Activated B cell treated with CpG ODN at 0.5 μM for 24 hours (primary cell): Measurements from ENCODE around the gene PRKAR2B. TPM values are rescaled to one million over a fixed set of nuclear protein-coding genes. Genes with fewer than 3 reads are reported as not detected.

ENCODE experiments used
- ATAC-seq: fragments of 200-7000 bp; cut with Tn5 transposase; one replicate; pipeline ENCODE4 v1.10.0; 2021; ENCODE audit warnings: low read depth, mild to moderate bottlenecking, moderate library complexity
- CTCF ChIA-PET: fragments of 350-600 bp; sonication (Branson Sonifier 250); formaldehyde crosslinking; loops from one replicate; lab custom pipeline; 2021; ENCODE audit warnings: antibody characterized with exemption; lab: Charles Lee
- POLR2A ChIA-PET: fragments of 350-600 bp; sonication (Branson Sonifier 250); formaldehyde crosslinking; loops from one replicate; lab custom pipeline; 2021; ENCODE audit warnings: antibody characterized with exemption; lab: Charles Lee
- DNase-seq: peaks from one replicate; pipeline ENCODE4 v3.0.0; 2022
- H3K27ac Mint-ChIP-seq: one replicate; pipeline ENCODE4 v1.8.0; 2020; ENCODE audit warnings: mixed read lengths
- H3K27me3 Mint-ChIP-seq: one replicate; pipeline ENCODE4 v1.8.0; 2021; ENCODE audit warnings: mixed read lengths
- H3K36me3 Mint-ChIP-seq: one replicate; pipeline ENCODE4 v1.8.0; 2021; ENCODE audit warnings: low read depth, mixed read lengths
- H3K4me1 Mint-ChIP-seq: one replicate; pipeline ENCODE4 v1.8.0; 2021; ENCODE audit warnings: mixed read lengths
- H3K4me3 Mint-ChIP-seq: one replicate; pipeline ENCODE4 v1.8.0; 2020; ENCODE audit warnings: mild to moderate bottlenecking, mixed read lengths
- H3K9me3 Mint-ChIP-seq: one replicate; pipeline ENCODE4 v1.8.0; 2020; ENCODE audit warnings: mixed read lengths
- CTCF ChIP-seq: fragments of 200-600 bp; IDR thresholded peaks from one replicate; pipeline ENCODE4 v1.8.0; 2022; ENCODE audit warnings: antibody characterized with exemption, mild to moderate bottlenecking
- intact Hi-C: fragments of 100-400 bp; cut with micrococcal nuclease; formaldehyde crosslinking; loops from one replicate; pipeline ENCODE4 v1.15.1; 2024
- total RNA-seq: library from RNA; stranded (reverse); gene quantifications from 2 replicates; pipeline ENCODE4 v1.2.3, GENCODE V29; 2022

The PRKAR2B gene
- total RNA-seq, 1 donor from 2014 or later, result 0.71 TPM

GRCh38 chr7:107164092-107164491 lies 119.6 kb downstream of the PRKAR2B start:
- Mint-ChIP-seq H3K27me3 (peaks cover 6% of the 10 kb centered on the region), H3K4me3 (no peak overlapping the region), H3K36me3 (peaks cover 13% of the 10 kb centered on the region), H3K9me3 (no peaks in the 10 kb centered on the region), H3K4me1 (peaks cover 13% of the 10 kb centered on the region), H3K27ac (no peak overlapping the region)
- no peak for ATAC-seq
- TF ChIP-seq CTCF, result no peak
- no peak for DNase-seq
- CTCF ChIA-PET, result no interaction called here
- intact Hi-C loops, result loop anchor here (10.0 kb wide), 1 partner anchor 1079 kb away; no protein-coding TSS in a partner anchor
- POLR2A ChIA-PET, result interaction anchor here (0.8 kb wide), 1 partner anchor 17 kb away, joined by 3 read pairs; no protein-coding TSS in a partner anchor

GRCh38 chr7:107165341-107165740 lies 120.8 kb downstream of the PRKAR2B start:
- DNase-seq (no peak), ATAC-seq (no peak)
- intact Hi-C loops, result loop anchor here (5.0 to 10.0 kb wide), 6 partner anchors 373 to 1633 kb away; partner anchors contain the start of genes COG5, DUS4L and RINT1
- Mint-ChIP-seq H3K27me3 (peaks cover 6% of the 10 kb centered on the region), H3K4me1 (peaks cover 19% of the 10 kb centered on the region), H3K9me3 (no peaks in the 10 kb centered on the region), H3K36me3 (peaks cover 21% of the 10 kb centered on the region), H3K4me3 (no peak overlapping the region), H3K27ac (no peak overlapping the region)
- ChIA-PET POLR2A (interaction anchor here (0.5 kb wide), 1 partner anchor 41 kb away, joined by 4 read pairs; no protein-coding TSS in a partner anchor), CTCF (interaction anchor here (0.6 to 5.8 kb wide), 3 partner anchors 13 to 35 kb away, joined by 3 to 34 read pairs (median 4); no protein-coding TSS in a partner anchor)
- no peak for TF ChIP-seq CTCF

DNA sequence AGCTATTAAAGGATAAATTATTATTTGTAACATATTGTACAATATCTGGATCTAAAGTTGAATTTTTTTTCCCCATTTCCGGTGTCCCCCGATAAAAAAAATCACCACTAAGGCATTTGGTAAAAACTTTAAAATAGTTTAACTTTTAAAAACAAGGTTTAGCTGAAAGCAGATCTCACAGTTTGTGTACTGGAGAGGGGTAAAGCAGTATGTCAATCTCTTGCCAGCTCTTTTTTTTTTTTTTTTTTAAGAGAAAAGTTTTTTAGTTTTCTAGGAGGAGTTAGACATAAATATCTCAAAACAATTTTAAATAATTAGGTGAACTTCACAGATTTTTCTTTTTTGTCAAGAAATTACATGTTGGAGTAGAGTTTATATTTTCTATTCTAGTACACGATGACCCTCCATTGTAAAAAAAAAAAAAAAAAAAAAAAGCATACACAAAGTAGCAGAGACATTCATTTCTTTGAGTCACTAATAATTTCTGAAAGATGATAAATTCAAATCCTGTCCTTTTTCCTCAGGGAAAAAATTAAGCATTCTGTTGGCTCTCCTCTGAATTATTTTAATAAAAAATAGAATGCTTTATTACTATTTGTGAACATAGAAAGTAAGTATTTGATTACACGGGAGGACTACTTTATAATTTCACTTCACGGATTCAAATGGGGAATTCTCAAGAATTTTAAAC lies 122.4 kb downstream of the PRKAR2B start:
- intact Hi-C loops, result loop anchor here (5.0 to 10.0 kb wide), 6 partner anchors 375 to 1635 kb away; partner anchors contain the start of genes COG5, DUS4L and RINT1
- DNase-seq (no peak), ATAC-seq (no peak)
- no peak for TF ChIP-seq CTCF
- peak overlapping the region; percentile 99 for H3K4me3 Mint-ChIP-seq
- CTCF ChIA-PET, result interaction anchor here (1.8 to 5.8 kb wide), 2 partner anchors 16 to 19 kb away, joined by 8 to 34 read pairs; no protein-coding TSS in a partner anchor
- H3K27ac Mint-ChIP-seq, result peak overlapping the region; percentile 99
- no peaks in the 10 kb centered on the region for H3K9me3 Mint-ChIP-seq
- H3K27me3 Mint-ChIP-seq, result peaks cover 6% of the 10 kb centered on the region
- POLR2A ChIA-PET, result interaction anchor here (0.8 to 4.3 kb wide), 6 partner anchors 14 to 577 kb away, joined by 3 to 52 read pairs (median 30); partner anchors contain the start of genes CBLL1 and PIK3CG
- H3K36me3 Mint-ChIP-seq, result peaks cover 21% of the 10 kb centered on the region
- peaks cover 29% of the 10 kb centered on the region for H3K4me1 Mint-ChIP-seq

DNA sequence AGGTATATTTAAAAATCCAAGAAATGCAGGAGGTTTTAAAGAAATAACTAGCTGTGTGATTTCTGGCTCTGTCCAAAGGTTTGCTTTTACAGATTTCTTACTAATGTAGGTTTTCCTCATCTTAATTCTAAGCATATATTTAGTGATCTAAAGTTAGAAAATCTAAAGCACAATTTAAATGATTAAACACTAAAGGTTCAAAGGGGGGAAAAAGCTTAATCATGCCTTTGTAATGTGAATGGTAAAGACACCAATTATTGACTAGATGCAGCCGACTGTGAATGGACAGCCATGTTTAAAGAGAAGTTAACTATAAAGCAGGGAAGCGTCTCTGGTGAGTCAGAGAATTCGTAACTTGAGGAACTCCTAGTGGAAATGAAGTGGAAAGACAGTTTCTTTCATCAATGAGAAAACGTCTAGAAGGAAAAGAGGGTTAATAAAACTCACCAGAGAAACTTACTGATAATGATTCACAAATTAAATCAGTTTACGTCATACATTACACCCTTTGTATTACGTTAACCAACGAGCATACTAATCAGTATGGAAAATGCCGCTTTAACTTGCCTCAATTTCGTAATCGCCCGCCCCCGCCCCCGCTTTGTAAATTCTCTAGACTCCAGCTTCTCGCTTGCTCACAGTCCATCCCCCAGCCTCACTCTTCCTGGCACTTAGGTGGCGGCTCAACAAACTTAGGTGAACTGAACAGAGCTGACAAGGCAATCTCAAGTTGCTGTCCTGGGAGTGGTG lies 123.2 kb downstream of the PRKAR2B start:
- POLR2A ChIA-PET, result interaction anchor here (0.6 to 4.3 kb wide), 30 partner anchors 10 to 1490 kb away, joined by 3 to 52 read pairs (median 5); partner anchors contain the start of genes CBLL1, COG5, DNAJB9 and DUS4L

More for the DNA sequence above, 123.2 kb downstream of the PRKAR2B start:
- H3K27ac Mint-ChIP-seq, result peak overlapping the region; percentile 99
- peak overlapping the region; percentile 99 for H3K4me3 Mint-ChIP-seq
- CTCF ChIA-PET, result interaction anchor here (0.6 to 5.8 kb wide), 7 partner anchors 17 to 576 kb away, joined by 3 to 34 read pairs (median 3); partner anchors contain the start of genes CBLL1 and CCDC71L
- intact Hi-C loops, result loop anchor here (1.0 to 10.0 kb wide), 16 partner anchors 20 to 1635 kb away; partner anchors contain the start of genes CCDC71L, COG5, DLD and DNAJB9
- TF ChIP-seq CTCF, result no peak
- no peak for DNase-seq
- H3K9me3 Mint-ChIP-seq, result no peaks in the 10 kb centered on the region
- ATAC-seq, result peak; percentile 0
- H3K27me3 Mint-ChIP-seq, result peaks cover 6% of the 10 kb centered on the region
- H3K36me3 Mint-ChIP-seq, result peaks cover 21% of the 10 kb centered on the region
- H3K4me1 Mint-ChIP-seq, result peaks cover 37% of the 10 kb centered on the region
